Mesendoderm (in vitro differentiated cells): ENCODE results near the gene PPP6R3. TPM values are rescaled to one million over a fixed set of nuclear protein-coding genes. Genes with fewer than 3 reads are reported as not detected.
A peak's percentile ranks its signal among the peaks of the same experiment; 100 is the strongest.

Experiments used
- DNase-seq: peaks from one replicate; pipeline ENCODE4 v3.0.0; 2013
- H2AK5ac ChIP-seq: 2 replicates; pipeline ENCODE4 v1.6.1; 2013; ENCODE audit warnings: low read length, inconsistent platforms
- H2BK120ac ChIP-seq: 2 replicates; pipeline ENCODE4 v1.6.1; 2013; ENCODE audit warnings: low read depth, mild to moderate bottlenecking, low read length, moderate library complexity, mixed read lengths
- H2BK15ac ChIP-seq: replicated peaks from 2 replicates; pipeline ENCODE4 v1.6.1; 2013; ENCODE audit warnings: low read depth, mild to moderate bottlenecking, moderate library complexity
- H2BK5ac ChIP-seq: 2 replicates; pipeline ENCODE4 v1.6.1; 2013; ENCODE audit warnings: low read length, inconsistent platforms
- H3K18ac ChIP-seq: 2 replicates; pipeline ENCODE4 v1.6.1; 2013; ENCODE audit warnings: mild to moderate bottlenecking, low read length, mixed read lengths
- H3K23ac ChIP-seq: one replicate; pipeline ENCODE4 v1.6.1; 2013; ENCODE audit warnings: low read length
- H3K27ac ChIP-seq: 2 replicates; pipeline ENCODE4 v1.5.1; 2013; ENCODE audit warnings: low read depth, mild to moderate bottlenecking, inconsistent platforms, low read length, moderate library complexity
- H3K27me3 ChIP-seq: 2 replicates; pipeline ENCODE4 v1.6.1; 2013; ENCODE audit warnings: low read length, control low read depth, mild to moderate bottlenecking, inconsistent platforms; ENCODE audit not compliant: insufficient read depth, poor library complexity
- H3K36me3 ChIP-seq: 2 replicates; pipeline ENCODE4 v1.6.1; 2013; ENCODE audit warnings: low read length, inconsistent platforms; ENCODE audit not compliant: control insufficient read depth, insufficient read depth
- H3K4ac ChIP-seq: one replicate; pipeline ENCODE4 v1.6.1; 2013; ENCODE audit warnings: low read depth, mild to moderate bottlenecking, low read length, moderate library complexity
- H3K4me1 ChIP-seq: 2 replicates; pipeline ENCODE4 v1.6.1; 2013; ENCODE audit warnings: low read depth, low read length, inconsistent platforms; ENCODE audit not compliant: control insufficient read depth
- H3K4me2 ChIP-seq: 2 replicates; pipeline ENCODE4 v1.6.1; 2013; ENCODE audit warnings: low read length
- H3K4me3 ChIP-seq: 2 replicates; pipeline ENCODE4 v1.5.1; 2013; ENCODE audit warnings: mild to moderate bottlenecking, low read length
- H3K56ac ChIP-seq: one replicate; pipeline ENCODE4 v1.6.1; 2013; ENCODE audit warnings: low read length
- H3K79me1 ChIP-seq: 2 replicates; pipeline ENCODE4 v1.6.1; 2013; ENCODE audit warnings: low read length, inconsistent platforms
- H3K79me2 ChIP-seq: 2 replicates; pipeline ENCODE4 v1.6.1; 2013; ENCODE audit warnings: mild to moderate bottlenecking, low read length; ENCODE audit not compliant: control insufficient read depth, insufficient read depth
- H3K9ac ChIP-seq: 2 replicates; pipeline ENCODE4 v1.6.1; 2013; ENCODE audit warnings: low read length, inconsistent platforms
- H4K5ac ChIP-seq: one replicate; pipeline ENCODE4 v1.6.1; 2013; ENCODE audit warnings: low read length
- H4K8ac ChIP-seq: one replicate; pipeline ENCODE4 v1.6.1; 2013; ENCODE audit warnings: low read depth, mild to moderate bottlenecking, control low read depth, low read length, moderate library complexity
- WGBS: extraction: QIAGEN DNeasy Blood & Tissue Kit; methylation state at CpG from one replicate; pipeline ENCODE4 v1.1.7; 2013; ENCODE audit warnings: low lambda C conversion rate, missing lambda C conversion rate; ENCODE audit not compliant: insufficient coverage; ENCODE audit errors: extremely low coverage; 5-methylcytosine and 5-hydroxymethylcytosine counted together
- polyA plus RNA-seq, 2 experiments: library from polyadenylated mRNA; stranded (reverse); fragments of 200-250 nt; gene quantifications; one replicate each; pipeline ENCODE4 v1.2.3, GENCODE V29; 2013

PPP6R3 gene
- polyA plus RNA-seq (2013, experiment 1 of 2): 92.3 TPM
- 93.3 TPM for polyA plus RNA-seq (2013, experiment 2 of 2)

GRCh38 chr11:68460741-68461574, at the start of gene PPP6R3:
PPP6R3 (plus strand) TSS chr11:68460752; CDS start chr11:68537665, 76,913 bp downstream.
- no CpG with 5 or more reads among the region's 92 CpGs for WGBS
- DNase-seq: peak; percentile 81
- peak within 1 kb of the TSS; percentile 99 for H3K4me3 ChIP-seq

GRCh38 chr11:68411501-68411991, 49.0 kb upstream of the PPP6R3 start:
- H3K9ac ChIP-seq: no peak overlapping the region
- no peak overlapping the region for H3K56ac ChIP-seq
- H2BK120ac ChIP-seq: no peak overlapping the region
- H2BK15ac ChIP-seq: no peak overlapping the region
- no peak overlapping the region for H4K5ac ChIP-seq
- no peaks in the 10 kb centered on the region for H3K27me3 ChIP-seq
- H2BK5ac ChIP-seq: no peak overlapping the region
- H2AK5ac ChIP-seq: no peak overlapping the region
- peaks cover 12% of the 10 kb centered on the region for H3K36me3 ChIP-seq
- DNase-seq: no peak
- no CpG with 5 or more reads among the region's 17 CpGs for WGBS
- H3K18ac ChIP-seq: no peak overlapping the region
- no peak overlapping the region for H3K4ac ChIP-seq
- no peaks in the 10 kb centered on the region for H3K79me1 ChIP-seq
- no peaks in the 10 kb centered on the region for H3K79me2 ChIP-seq
- H3K4me3 ChIP-seq: no peak overlapping the region
- H3K27ac ChIP-seq: no peak overlapping the region
- H3K4me2 ChIP-seq: no peak overlapping the region
- H4K8ac ChIP-seq: no peak overlapping the region
- H3K4me1 ChIP-seq: no peaks in the 10 kb centered on the region
- no peak overlapping the region for H3K23ac ChIP-seq

More at GRCh38 chr11:68460741-68461574, at the start of gene PPP6R3:
- H3K4me2 ChIP-seq: peak within 1 kb of the TSS; percentile 99
- H3K79me2 ChIP-seq: peaks cover 51% of the 10 kb centered on the region
- H2BK120ac ChIP-seq: peak within 1 kb of the TSS; percentile 92
- peak within 1 kb of the TSS; percentile 66 for H3K23ac ChIP-seq
- peak within 1 kb of the TSS; percentile 100 for H3K4ac ChIP-seq
- no peak within 1 kb of the TSS for H4K8ac ChIP-seq
- H3K27ac ChIP-seq: peak within 1 kb of the TSS; percentile 95
- no peak within 1 kb of the TSS for H2BK15ac ChIP-seq
- H3K9ac ChIP-seq: peak within 1 kb of the TSS; percentile 92
- peak within 1 kb of the TSS; percentile 97 for H3K56ac ChIP-seq
- peak within 1 kb of the TSS; percentile 45 for H2BK5ac ChIP-seq
- no peak within 1 kb of the TSS for H2AK5ac ChIP-seq
- H4K5ac ChIP-seq: no peak within 1 kb of the TSS
- H3K18ac ChIP-seq: peak within 1 kb of the TSS; percentile 99
- H3K36me3 ChIP-seq: no peaks in the 10 kb centered on the region
- H3K79me1 ChIP-seq: no peaks in the 10 kb centered on the region
- peaks cover 5% of the 10 kb centered on the region for H3K4me1 ChIP-seq
- no peaks in the 10 kb centered on the region for H3K27me3 ChIP-seq

GRCh38 chr11:68412593-68413475, 47.7 kb upstream of the PPP6R3 start:
- H3K18ac ChIP-seq: no peak overlapping the region
- no peak for DNase-seq
- H3K4me3 ChIP-seq: no peak overlapping the region
- no peaks in the 10 kb centered on the region for H3K79me2 ChIP-seq
- no peak overlapping the region for H2BK15ac ChIP-seq
- no peak overlapping the region for H3K9ac ChIP-seq
- no peaks in the 10 kb centered on the region for H3K27me3 ChIP-seq
- no peak overlapping the region for H2BK120ac ChIP-seq
- H2BK5ac ChIP-seq: no peak overlapping the region
- H3K4me2 ChIP-seq: no peak overlapping the region
- no peak overlapping the region for H2AK5ac ChIP-seq
- no peak overlapping the region for H3K56ac ChIP-seq
- H3K4ac ChIP-seq: no peak overlapping the region
- H4K8ac ChIP-seq: no peak overlapping the region
- no peaks in the 10 kb centered on the region for H3K79me1 ChIP-seq
- no peak overlapping the region for H4K5ac ChIP-seq
- no CpG with 5 or more reads among the region's 24 CpGs for WGBS
- no peaks in the 10 kb centered on the region for H3K4me1 ChIP-seq
- H3K27ac ChIP-seq: no peak overlapping the region
- no peak overlapping the region for H3K23ac ChIP-seq
- H3K36me3 ChIP-seq: peaks cover 12% of the 10 kb centered on the region

- no peak overlapping the region for H2BK15ac ChIP-seq
- H3K23ac ChIP-seq: no peak overlapping the region
- no CpG with 5 or more reads among the region's 27 CpGs for WGBS
- no peaks in the 10 kb centered on the region for H3K27me3 ChIP-seq
- H3K4me3 ChIP-seq: no peak overlapping the region
- H4K5ac ChIP-seq: no peak overlapping the region
- H3K79me2 ChIP-seq: no peaks in the 10 kb centered on the region
- no peak overlapping the region for H3K18ac ChIP-seq
- no peaks in the 10 kb centered on the region for H3K4me1 ChIP-seq
- no peak overlapping the region for H3K56ac ChIP-seq
- no peak overlapping the region for H4K8ac ChIP-seq
- no peak overlapping the region for H3K27ac ChIP-seq
- H3K4me2 ChIP-seq: no peak overlapping the region
- DNase-seq: no peak
- no peaks in the 10 kb centered on the region for H3K79me1 ChIP-seq
- peaks cover 12% of the 10 kb centered on the region for H3K36me3 ChIP-seq
- no peak overlapping the region for H3K4ac ChIP-seq
- no peak overlapping the region for H2AK5ac ChIP-seq
- no peak overlapping the region for H2BK5ac ChIP-seq
- no peak overlapping the region for H3K9ac ChIP-seq
- no peak overlapping the region for H2BK120ac ChIP-seq
Observed at GRCh38 chr11:68413591-68413999, 47.0 kb upstream of the PPP6R3 start.

GRCh38 chr11:68414496-68415221, 45.9 kb upstream of the PPP6R3 start:
- DNase-seq: no peak
- WGBS: no CpG with 5 or more reads among the region's 19 CpGs
- no peak overlapping the region for H3K4me2 ChIP-seq
- H3K9ac ChIP-seq: no peak overlapping the region
- H4K5ac ChIP-seq: no peak overlapping the region
- H4K8ac ChIP-seq: no peak overlapping the region
- H2BK120ac ChIP-seq: no peak overlapping the region
- no peaks in the 10 kb centered on the region for H3K79me1 ChIP-seq
- no peak overlapping the region for H2AK5ac ChIP-seq
- peaks cover 12% of the 10 kb centered on the region for H3K36me3 ChIP-seq
- no peak overlapping the region for H3K56ac ChIP-seq
- no peak overlapping the region for H3K18ac ChIP-seq
- H3K27ac ChIP-seq: no peak overlapping the region
- no peak overlapping the region for H3K23ac ChIP-seq
- H3K4me1 ChIP-seq: no peaks in the 10 kb centered on the region
- H2BK5ac ChIP-seq: no peak overlapping the region
- H3K4ac ChIP-seq: no peak overlapping the region
- no peaks in the 10 kb centered on the region for H3K27me3 ChIP-seq
- H2BK15ac ChIP-seq: no peak overlapping the region
- H3K4me3 ChIP-seq: no peak overlapping the region
- no peaks in the 10 kb centered on the region for H3K79me2 ChIP-seq
